ENCODE results near the gene KLHL29. TPM values are rescaled to one million over a fixed set of nuclear protein-coding genes. Genes with fewer than 3 reads are reported as not detected.

KLHL29 gene
- total RNA-seq, 1 donor from 2014 or later: 2.3 TPM

GRCh38 chr2:23586741-23587306 lies 201.8 kb downstream of the KLHL29 start:
- DNase-seq (ENCODE audit: low spot score) (no peak), ATAC-seq (no peak)

GRCh38 chr2:23587341-23587880 lies 202.4 kb downstream of the KLHL29 start:
- DNase-seq (ENCODE audit: low spot score): no peak
- no peak for ATAC-seq

GRCh38 chr2:23588106-23588505 lies 203.1 kb downstream of the KLHL29 start:
- ATAC-seq: no peak
- DNase-seq (ENCODE audit: low spot score): no peak

GRCh38 chr2:23588508-23589201 lies 203.7 kb downstream of the KLHL29 start:
- no peak for ATAC-seq

GRCh38 chr2:23589220-23589647 lies 204.3 kb downstream of the KLHL29 start:
- ATAC-seq: peak; percentile 30
- DNase-seq (ENCODE audit: low spot score): no peak

More at GRCh38 chr2:23588508-23589201, 203.7 kb downstream of the KLHL29 start:
- no peak for DNase-seq (ENCODE audit: low spot score)

GRCh38 chr2:23589739-23590138 lies 204.8 kb downstream of the KLHL29 start:
- no peak for DNase-seq (ENCODE audit: low spot score)

GRCh38 chr2:23590241-23590869 lies 205.4 kb downstream of the KLHL29 start:
- ATAC-seq (no peak), DNase-seq (ENCODE audit: low spot score) (no peak)

More at GRCh38 chr2:23589739-23590138, 204.8 kb downstream of the KLHL29 start:
- ATAC-seq: no peak

GRCh38 chr2:23591111-23591510 lies 206.1 kb downstream of the KLHL29 start:
- ATAC-seq (no peak), DNase-seq (ENCODE audit: low spot score) (no peak)

GRCh38 chr2:23592061-23592685 lies 207.2 kb downstream of the KLHL29 start:
- ATAC-seq (no peak), DNase-seq (ENCODE audit: low spot score) (no peak)

- no peak for ATAC-seq
- no peak for DNase-seq (ENCODE audit: low spot score)
Observed at GRCh38 chr2:23592898-23593751, 208.1 kb downstream of the KLHL29 start.

GRCh38 chr2:23593752-23594459 lies 208.9 kb downstream of the KLHL29 start:
- no peak for ATAC-seq
- no peak for DNase-seq (ENCODE audit: low spot score)

- DNase-seq (ENCODE audit: low spot score): no peak
- ATAC-seq: no peak
Observed at GRCh38 chr2:23594460-23594825, 209.5 kb downstream of the KLHL29 start.

GRCh38 chr2:23595021-23595420 lies 210.0 kb downstream of the KLHL29 start:
- ATAC-seq: no peak
- no peak for DNase-seq (ENCODE audit: low spot score)

GRCh38 chr2:23595601-23596251 lies 210.7 kb downstream of the KLHL29 start:
- DNase-seq (ENCODE audit: low spot score) (no peak), ATAC-seq (peak; percentile 37)

GRCh38 chr2:23596316-23596885 lies 211.4 kb downstream of the KLHL29 start:
- no peak for ATAC-seq
- DNase-seq (ENCODE audit: low spot score): no peak

GRCh38 chr2:23597687-23598086 lies 212.7 kb downstream of the KLHL29 start:
- DNase-seq (ENCODE audit: low spot score): no peak
- ATAC-seq: no peak

- no peak for ATAC-seq
- no peak for DNase-seq (ENCODE audit: low spot score)
Observed at GRCh38 chr2:23599006-23599405, 214.0 kb downstream of the KLHL29 start.

- DNase-seq (ENCODE audit: low spot score): no peak
- no peak for ATAC-seq
Observed at GRCh38 chr2:23599667-23600066, 214.7 kb downstream of the KLHL29 start.

GRCh38 chr2:23600346-23600745 lies 215.4 kb downstream of the KLHL29 start:
- no peak for ATAC-seq
- DNase-seq (ENCODE audit: low spot score): no peak
